Raji (cell line): ENCODE measurements around the gene TIMMDC1.

Experiments
- POLR2A ChIP-seq: IDR thresholded peaks from 2 replicates; pipeline ENCODE4 v1.6.1; 2011; ENCODE audit warnings: low read depth, low read length, control low read depth; ENCODE audit not compliant: insufficient read depth

Gene TIMMDC1

DNA sequence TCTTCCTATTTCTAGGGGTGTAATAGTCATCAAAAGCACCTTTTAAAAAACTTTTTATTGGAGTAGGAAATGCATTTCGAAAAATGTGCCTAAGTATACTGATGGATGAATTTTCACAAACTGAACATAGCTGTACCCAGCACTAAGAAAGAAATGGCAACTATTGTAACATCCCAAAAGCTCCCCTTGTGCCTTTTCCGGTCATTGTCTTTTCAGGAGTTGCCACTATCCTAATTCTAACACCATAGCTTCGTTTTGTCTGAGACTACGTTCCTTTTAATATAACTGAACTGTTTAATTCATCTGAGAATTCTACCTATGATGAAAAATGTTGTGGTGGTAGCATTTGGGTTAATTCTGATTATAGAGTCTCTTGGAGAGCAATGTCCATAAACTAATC, 1.9 kb downstream of the TIMMDC1 start:
- no peak for TF ChIP-seq POLR2A

DNA sequence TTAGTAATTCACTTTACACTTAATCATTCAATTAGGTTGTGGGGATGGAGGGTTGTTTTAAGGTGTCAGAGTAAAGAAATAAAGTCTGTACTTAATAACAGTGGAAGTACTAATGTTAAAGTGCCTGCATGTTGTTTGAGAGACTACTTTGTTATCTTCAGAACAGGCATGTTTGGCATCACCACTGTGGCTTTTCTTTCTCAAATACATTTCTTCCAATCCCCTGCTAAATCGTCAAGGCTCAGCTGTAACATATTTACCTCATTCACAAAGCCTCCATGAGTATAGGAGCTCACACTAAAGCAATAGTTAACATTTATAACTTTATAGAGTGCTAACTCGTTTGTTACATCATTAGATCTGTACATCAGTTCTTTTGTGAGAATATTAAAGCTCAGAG, 2.6 kb downstream of the TIMMDC1 start:
- no peak for TF ChIP-seq POLR2A

DNA sequence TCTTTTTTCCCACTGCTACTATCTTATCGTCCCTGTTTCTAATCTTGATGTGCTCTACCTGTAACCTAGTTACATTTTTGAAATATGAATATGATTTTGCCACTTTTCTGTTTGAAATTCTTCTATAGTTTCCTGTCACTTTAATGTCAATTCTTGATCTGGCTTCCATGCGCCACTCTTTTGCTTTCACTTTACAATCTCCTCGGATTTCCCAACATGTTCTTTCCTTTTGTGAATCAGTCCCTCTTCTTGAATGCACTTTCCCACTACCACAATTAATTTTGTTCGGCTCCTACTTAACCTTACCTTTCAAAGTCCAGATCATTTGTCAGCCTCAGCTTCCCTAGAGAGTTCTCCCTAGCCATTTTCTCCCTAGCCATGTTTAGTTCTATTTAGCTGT, 8.3 kb downstream of the TIMMDC1 start:
- TF ChIP-seq POLR2A = no peak

DNA sequence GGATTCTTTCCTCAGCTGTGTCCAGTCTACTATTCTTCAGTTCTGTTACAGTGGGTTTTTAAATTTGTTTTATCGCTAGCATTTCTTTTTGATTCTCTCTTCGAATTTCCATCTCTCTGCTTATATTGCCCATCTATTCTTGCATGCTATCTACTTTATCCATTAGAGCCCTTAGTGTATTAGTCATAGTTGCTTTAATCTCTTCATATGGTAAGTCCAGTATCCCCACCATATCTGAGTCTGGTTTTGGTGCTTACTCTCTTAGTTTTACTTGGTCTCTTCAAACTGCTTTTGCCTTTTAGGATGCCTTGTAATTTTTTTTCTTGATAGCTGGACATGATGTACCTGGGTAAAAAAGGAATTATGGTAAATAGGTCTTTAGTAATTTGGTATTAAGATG, 9.1 kb downstream of the TIMMDC1 start:
- no peak for TF ChIP-seq POLR2A

DNA sequence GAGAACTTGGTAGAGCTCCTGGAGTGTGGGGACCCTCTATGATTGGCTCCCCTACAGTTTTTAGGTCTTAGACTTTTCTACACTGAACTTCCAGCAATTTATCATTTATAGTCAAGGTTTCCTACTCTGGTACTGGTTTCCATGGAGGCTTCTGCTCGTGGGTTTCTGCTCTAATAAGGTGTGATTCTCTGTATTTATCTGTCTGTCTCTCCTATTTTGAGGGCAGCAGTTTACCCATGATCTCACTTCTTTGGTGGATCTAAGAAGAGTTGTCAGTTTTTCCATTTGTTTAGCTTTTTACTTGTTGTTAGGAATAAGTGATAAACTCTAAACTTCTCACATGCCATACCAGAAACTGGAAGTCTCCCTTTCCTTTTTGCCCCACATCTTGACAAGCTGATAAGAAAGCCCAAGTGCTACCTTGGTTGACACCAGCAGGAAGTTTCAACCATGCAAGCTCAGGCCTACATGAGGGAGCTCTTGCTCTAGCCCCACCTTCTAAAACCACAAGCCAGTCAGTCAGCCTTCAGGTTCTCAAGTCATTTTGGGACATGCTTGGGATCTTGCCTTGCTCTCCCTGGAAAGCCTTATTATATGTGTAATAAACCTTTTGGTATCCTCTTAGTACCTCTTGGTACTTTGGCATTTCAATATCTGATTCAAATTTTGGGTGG, 10.0 kb downstream of the TIMMDC1 start:
- TF ChIP-seq POLR2A = no peak

DNA sequence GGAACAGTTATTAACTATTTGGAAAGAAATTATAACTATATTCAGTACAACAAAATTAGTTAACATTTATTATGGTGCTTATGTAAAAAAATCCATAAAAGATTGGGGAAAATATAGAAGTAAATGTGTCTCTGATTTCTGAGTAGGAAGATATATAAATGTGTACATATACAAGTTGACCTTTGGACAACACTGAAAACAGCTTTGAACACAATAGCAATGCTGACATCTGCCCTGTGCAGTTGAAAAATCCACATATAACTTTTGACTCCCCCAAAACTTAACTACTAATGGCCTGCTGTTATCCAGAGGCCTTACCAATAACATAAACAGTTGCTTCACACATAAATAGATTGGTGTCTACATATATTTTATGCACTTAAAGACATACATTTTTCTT, 12.3 kb downstream of the TIMMDC1 start:
- TF ChIP-seq POLR2A = no peak

DNA sequence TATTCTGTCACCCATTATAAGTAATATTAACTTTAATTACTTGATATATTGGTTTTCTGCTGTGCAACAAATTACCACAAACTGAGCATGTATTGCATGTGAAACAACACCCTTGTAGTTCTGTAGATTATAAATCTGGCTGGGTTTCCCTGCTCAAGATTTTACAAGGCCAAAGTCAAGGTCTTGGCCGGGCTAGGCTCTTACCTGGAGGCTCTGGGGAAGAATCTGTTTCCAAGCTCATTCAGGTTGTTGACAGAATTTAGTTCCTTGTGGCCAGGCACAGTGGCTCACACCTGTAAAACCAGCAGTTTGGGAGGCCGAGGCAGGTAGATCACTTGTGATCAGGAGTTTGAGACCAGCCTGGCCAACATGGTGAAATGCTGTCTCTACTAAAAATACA, 16.3 kb downstream of the TIMMDC1 start:
- no peak for TF ChIP-seq POLR2A

DNA sequence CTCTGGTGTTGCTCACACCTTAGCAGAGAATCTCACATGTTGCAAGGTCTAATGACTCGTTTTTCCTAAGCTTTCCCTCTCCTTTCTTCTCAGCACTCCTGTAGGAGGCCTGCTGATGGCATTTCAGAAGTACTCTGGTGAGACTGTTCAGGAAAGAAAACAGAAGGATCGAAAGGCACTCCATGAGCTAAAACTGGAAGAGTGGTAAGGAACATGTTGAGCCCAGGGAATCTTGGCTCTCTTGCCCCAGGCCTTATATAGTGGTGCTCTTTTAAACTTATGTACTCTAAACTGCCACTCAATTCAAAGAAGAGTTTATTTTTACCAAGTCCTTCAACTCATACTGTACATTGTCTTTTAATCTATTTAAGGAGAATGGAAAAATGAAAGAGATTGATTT, 18.8 kb downstream of the TIMMDC1 start:
- TF ChIP-seq POLR2A = no peak

DNA sequence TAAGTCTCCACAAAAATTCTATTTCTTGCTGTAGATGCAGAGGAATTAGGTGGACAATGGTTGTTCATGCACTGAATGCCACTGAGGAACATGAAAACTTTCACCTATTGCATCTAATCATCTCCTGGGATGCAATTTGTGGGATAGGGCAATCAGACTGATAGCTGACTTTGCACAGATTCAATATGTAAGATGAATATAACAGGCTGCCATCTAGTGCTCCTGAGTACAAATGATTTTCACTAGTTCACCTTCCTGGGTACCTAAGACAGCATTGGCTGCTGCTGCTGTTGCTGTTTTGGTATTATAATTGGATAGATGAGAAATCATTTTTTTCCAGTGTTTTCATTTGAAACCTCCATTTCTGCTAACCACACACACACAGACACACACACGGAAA, 19.7 kb downstream of the TIMMDC1 start:
- no peak for TF ChIP-seq POLR2A

DNA sequence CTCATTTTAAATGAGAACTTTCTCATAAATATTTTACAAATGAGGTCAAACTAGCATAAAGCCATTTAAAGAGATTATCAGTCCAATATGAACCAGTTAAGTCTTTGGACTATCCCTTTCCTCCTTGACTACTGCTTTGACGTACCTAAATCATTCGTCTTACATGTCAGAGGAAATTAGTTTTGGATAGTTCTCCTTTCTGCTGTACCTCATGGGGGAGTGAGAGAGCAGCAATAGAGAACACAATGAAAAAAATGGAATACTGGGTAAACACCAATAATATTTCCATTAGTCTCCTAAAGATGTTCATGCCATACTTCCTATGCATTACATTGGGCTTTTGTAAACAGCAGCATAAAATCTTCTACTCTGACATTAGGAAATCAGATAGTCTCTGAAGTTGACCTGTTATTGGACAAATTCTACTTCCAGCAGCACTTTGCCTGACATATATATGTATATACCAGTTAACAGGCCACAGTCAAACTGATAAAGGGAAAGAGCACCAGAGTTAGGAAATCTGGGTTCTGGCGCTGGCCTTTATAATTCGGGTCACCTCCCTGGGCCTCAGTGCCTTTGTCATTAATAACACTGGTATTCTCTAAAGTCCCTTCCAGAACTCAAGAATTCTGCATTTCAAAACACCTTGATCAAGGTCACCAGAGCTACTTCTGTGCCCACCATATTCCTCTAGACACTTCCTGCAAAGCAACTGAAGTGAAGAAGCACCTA, 26.8 kb downstream of the TIMMDC1 start:
- TF ChIP-seq POLR2A = no peak

DNA sequence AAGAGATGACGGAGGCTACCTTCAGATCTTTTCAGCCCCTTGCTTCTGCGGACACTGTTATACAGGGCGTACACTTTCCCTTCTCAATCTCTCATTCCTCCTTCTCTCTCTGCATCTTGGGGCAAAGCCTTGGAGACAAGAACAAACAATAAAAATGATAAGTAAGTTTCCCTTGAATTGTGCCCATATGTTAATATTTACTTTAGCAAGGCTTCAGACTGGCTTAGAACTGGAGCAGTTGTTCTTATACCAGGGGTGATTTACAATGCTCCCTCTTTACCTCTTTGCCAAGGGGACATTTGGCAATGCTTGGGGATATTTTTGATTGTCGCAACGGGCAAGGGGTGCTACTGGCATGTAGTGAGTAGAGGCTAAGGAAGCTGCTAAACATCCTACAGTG, 29.4 kb downstream of the TIMMDC1 start:
- TF ChIP-seq POLR2A = no peak

DNA sequence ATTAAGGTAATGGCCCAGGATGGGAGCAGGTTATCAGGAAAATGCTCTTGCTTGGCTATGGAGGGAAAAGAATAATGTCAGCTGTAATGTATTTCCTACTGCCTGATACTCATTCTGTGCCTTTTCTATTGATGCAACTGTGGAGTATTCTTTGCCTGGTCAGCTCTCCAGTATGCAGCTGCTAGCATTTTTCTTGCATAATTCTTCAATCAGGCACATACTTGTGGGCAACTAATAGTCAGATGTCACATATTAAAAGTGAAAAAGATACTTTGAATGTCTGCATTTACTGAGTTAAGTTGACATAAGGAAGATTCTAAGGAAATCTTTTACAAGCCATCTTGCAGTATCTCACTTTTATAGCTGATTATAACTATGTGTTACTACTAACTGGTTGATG, 31.5 kb downstream of the TIMMDC1 start:
- no peak for TF ChIP-seq POLR2A

DNA sequence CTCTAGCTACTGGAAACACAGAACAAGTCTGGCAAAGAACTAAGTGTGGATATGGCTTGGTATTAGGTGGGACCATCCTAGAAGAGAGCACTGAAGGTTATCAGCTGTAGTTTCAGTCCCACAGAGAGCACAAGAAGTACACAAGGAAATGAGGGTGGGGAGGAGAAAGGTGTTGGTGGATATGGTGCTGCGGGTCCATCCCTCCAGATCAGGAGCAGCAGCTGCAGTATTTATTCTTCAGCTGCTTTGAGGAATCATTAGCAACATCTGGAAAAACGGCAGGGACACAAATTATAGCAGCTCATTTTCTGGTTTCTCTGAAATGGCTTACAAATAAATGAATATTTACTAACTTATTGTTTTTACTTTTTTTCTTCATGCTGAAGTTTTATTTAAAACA, 32.1 kb downstream of the TIMMDC1 start:
- no peak for TF ChIP-seq POLR2A

DNA sequence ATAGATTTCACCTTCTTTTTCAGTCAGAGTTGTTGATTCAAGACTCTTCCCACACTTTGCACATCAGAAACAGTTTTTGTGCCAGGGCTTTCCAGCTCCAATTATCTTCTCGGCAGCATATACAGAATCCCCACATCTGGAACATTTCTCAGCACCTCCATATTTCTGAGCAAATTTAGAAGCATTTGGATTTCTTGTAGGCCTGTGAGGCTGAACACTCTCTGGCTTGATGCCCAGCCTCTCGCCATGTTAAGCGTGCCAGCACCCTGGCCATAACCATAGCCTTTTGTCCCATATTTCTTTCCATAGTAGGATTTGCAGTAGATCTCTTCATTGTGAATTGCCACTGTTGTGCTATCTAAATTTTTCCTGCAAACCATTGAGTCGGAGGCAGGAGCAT, 32.8 kb downstream of the TIMMDC1 start:
- TF ChIP-seq POLR2A = no peak

DNA sequence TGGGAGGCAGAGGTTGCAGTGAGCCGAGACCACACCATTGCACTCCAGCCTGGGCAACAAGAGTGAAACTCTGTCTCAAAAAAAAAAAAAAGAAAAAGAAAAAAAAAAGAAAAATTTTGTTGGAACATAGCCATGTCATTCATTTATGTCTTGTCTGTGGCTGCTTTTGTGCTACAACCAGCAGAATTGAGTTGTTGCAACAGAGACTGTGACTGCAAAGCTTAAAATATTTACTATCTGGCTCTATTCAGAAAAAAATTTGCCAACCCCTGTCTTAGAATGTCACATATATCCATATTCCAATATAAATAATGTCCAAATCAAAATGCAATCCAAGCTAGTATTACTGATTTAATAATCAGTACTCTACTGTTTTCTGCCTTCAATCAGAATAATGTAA, 35.9 kb downstream of the TIMMDC1 start:
- TF ChIP-seq POLR2A = no peak

DNA sequence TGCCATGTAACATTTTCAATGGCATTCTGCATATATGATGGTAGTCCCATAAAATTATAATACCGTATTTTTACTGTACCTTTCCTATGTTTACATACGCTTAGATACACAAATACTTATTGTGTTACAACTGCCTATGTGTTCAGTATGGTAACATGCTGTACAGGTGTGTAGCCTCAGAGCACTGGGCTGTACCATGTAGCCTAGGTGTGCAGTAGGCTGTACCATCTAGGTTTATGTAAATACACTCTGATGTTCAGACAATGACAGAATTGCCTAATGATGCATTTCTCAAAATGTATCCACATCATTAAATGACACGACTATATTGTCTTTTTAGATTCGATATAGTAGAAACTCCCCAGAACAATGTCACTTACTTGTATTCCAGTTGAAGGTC, 38.4 kb downstream of the TIMMDC1 start:
- no peak for TF ChIP-seq POLR2A

DNA sequence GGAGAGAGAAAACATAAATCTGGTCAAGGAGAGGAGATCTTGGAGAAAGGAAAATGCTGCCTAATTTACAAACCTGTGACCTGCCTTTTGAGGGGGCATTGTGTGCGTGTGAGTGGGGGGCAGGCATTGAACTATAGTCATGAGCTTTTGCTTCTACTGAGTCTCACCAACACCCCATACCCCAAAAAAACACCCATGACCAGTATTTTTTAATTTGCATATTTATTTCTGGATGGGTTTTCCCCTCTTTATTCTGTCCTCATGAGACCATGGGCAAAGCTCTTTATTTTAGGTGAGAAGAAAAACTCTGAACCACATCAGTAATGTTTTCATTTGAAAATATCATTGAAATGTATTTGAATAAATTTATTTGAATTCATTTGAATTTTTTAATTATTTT, 40.4 kb downstream of the TIMMDC1 start:
- no peak for TF ChIP-seq POLR2A
